HepG2 (cell line): ENCODE results near the gene PLXDC2. TPM values are rescaled to one million over a fixed set of nuclear protein-coding genes. Genes with fewer than 3 reads are reported as not detected.

Experiments
- ATAC-seq: fragments of 200-7000 bp; cut with Tn5 transposase; 3 replicates; pipeline ENCODE4 v1.9.1; 2020; ENCODE audit warnings: mild to moderate bottlenecking, moderate library complexity
- BruUV-seq: library from RNA; stranded (reverse); fragments of 400-500 nt; replicated peaks from 2 replicates; lab custom pipeline; 2021; lab: Mats Ljungman, UMichigan
- CTCF ChIA-PET: fragments of 300-600 bp; formaldehyde crosslinking; extraction: SDS; loops from one replicate; lab custom pipeline; 2021; ENCODE audit warnings: low total read pairs, inconsistent platforms, low intra/inter-chr PET ratio; lab: Yijun Ruan, JAX
- POLR2A ChIA-PET: fragments of 350-600 bp; sonication (Branson Sonifier 250); formaldehyde crosslinking; loops from one replicate; lab custom pipeline; 2020; ENCODE audit warnings: antibody characterized with exemption, inconsistent platforms; lab: Yijun Ruan, JAX
- DNase-seq: peaks from one replicate; pipeline ENCODE4 v3.0.0-alpha.2; 2015; ENCODE audit warnings: low spot score
- FAIRE-seq: peaks from 3 replicates; lab custom pipeline; 2011; peaks lifted over from hg19 to GRCh38; lab: Jason Lieb, UNC
- H2AFZ ChIP-seq: one replicate; pipeline ENCODE4 v1.6.1; 2011; ENCODE audit warnings: low read length, inconsistent platforms
- H3K27ac ChIP-seq: fragments of 300-600 bp; 3 replicates; pipeline ENCODE4 v1.8.0; 2011; ENCODE audit warnings: mixed run types, mild to moderate bottlenecking, mixed read lengths, low read length, inconsistent platforms; ENCODE audit not compliant: insufficient read depth; ENCODE audit errors: extremely low read length
- H3K27me3 ChIP-seq, 2 experiments: fragments of 200-600 bp in 1 of 2; 2 replicates in 1 of 2; 3 replicates in 1 of 2; pipeline versions ENCODE4 v1.6.0 to v1.8.0; 2011; ENCODE audit warnings: low read length in 2 of 2, mild to moderate bottlenecking in 2 of 2, moderate library complexity in 2 of 2, inconsistent platforms in 1 of 2; ENCODE audit not compliant: insufficient read depth in 2 of 2, control insufficient read depth in 1 of 2
- H3K36me3 ChIP-seq, 2 experiments: fragments of 200-600 bp in 1 of 2; replicated peaks in 1 of 2; 2 replicates in 1 of 2; 3 replicates in 1 of 2; pipeline versions ENCODE4 v1.5.1 to v1.8.0; 2011; ENCODE audit warnings: low read length in 2 of 2, inconsistent platforms in 1 of 2; ENCODE audit not compliant: insufficient read depth in 2 of 2, control insufficient read depth in 1 of 2
- H3K4me1 ChIP-seq: 2 replicates; pipeline ENCODE4 v1.5.1; 2012; ENCODE audit warnings: low read length, inconsistent platforms; ENCODE audit not compliant: insufficient read depth
- H3K4me2 ChIP-seq: 2 replicates; pipeline ENCODE4 v1.6.0; 2011; ENCODE audit warnings: low read depth, low read length, inconsistent platforms
- H3K4me3 ChIP-seq, 3 experiments: fragments of 200-600 bp in 1 of 3; sonication (generic), shearing (Covaris generic) in 1 of 3; replicated peaks in 1 of 3; 2 replicates each; pipeline ENCODE4 v1.5.1; 2011 to 2016; ENCODE audit warnings: low read length in 3 of 3, inconsistent platforms in 2 of 3, low read depth in 2 of 3, mild to moderate bottlenecking in 2 of 3, control low read depth in 1 of 3, mixed read lengths in 1 of 3; ENCODE audit not compliant: insufficient read depth in 1 of 3
- H3K79me2 ChIP-seq: one replicate; pipeline ENCODE4 v1.6.1; 2011; ENCODE audit warnings: low read length, inconsistent platforms; ENCODE audit not compliant: insufficient read depth
- H3K9ac ChIP-seq: 2 replicates; pipeline ENCODE4 v1.6.0; 2011; ENCODE audit warnings: mild to moderate bottlenecking, low read depth, low read length, inconsistent platforms; ENCODE audit not compliant: insufficient read depth
- H3K9me3 ChIP-seq: 2 replicates; pipeline ENCODE4 v1.5.1; 2012; ENCODE audit warnings: mild to moderate bottlenecking, low read length
- H4K20me1 ChIP-seq: 2 replicates; pipeline ENCODE4 v1.6.0; 2011; ENCODE audit warnings: inconsistent platforms, mild to moderate bottlenecking, low read length, moderate library complexity; ENCODE audit not compliant: insufficient read depth
- ARID3A ChIP-seq: IDR thresholded peaks from 2 replicates; pipeline ENCODE4 v1.6.1; 2012; ENCODE audit warnings: low read depth, low read length, improper control_type of control experiment
- CEBPB ChIP-seq: IDR thresholded peaks from 2 replicates; pipeline ENCODE4 v1.6.1; 2011; ENCODE audit warnings: low read depth, low read length, improper control_type of control experiment, borderline replicate concordance
- CTCF ChIP-seq: sonication (generic); formaldehyde crosslinking; IDR thresholded peaks from 2 replicates; pipeline ENCODE4 v1.5.0; 2020; ENCODE audit warnings: mild to moderate bottlenecking, missing genetic modification reagents, moderate library complexity
- HNF4A ChIP-seq: sonication (generic); formaldehyde crosslinking; IDR thresholded peaks from 2 replicates; pipeline ENCODE4 v1.4.0; 2020; ENCODE audit warnings: missing genetic modification reagents
- MIXL1 ChIP-seq: IDR thresholded peaks from 2 replicates; pipeline ENCODE4 v1.6.1; 2016
- MXD1 ChIP-seq: sonication (generic); formaldehyde crosslinking; IDR thresholded peaks from 2 replicates; pipeline ENCODE4 v1.4.0; 2020; ENCODE audit warnings: mild to moderate bottlenecking, missing genetic modification reagents
- RAD21 ChIP-seq: fragments of 450-650 bp; formaldehyde crosslinking; IDR thresholded peaks from 2 replicates; pipeline ENCODE4 v1.5.0; 2020; ENCODE audit warnings: mild to moderate bottlenecking
- SMC3 ChIP-seq: IDR thresholded peaks from 2 replicates; pipeline ENCODE4 v1.6.1; 2011; ENCODE audit warnings: low read length, improper control_type of control experiment
- SOX6 ChIP-seq, 2 experiments: fragments of 450-650 bp in 1 of 2; sonication (generic) in 1 of 2; formaldehyde crosslinking in 1 of 2; IDR thresholded peaks; 2 replicates each; pipeline versions ENCODE4 v1.4.0 to v1.6.1; 2017 to 2020; ENCODE audit warnings: antibody characterized with exemption in 1 of 2, mild to moderate bottlenecking in 1 of 2, missing genetic modification reagents in 1 of 2
- STAG1 ChIP-seq: sonication (generic); formaldehyde crosslinking; IDR thresholded peaks from 2 replicates; pipeline ENCODE4 v1.4.0; 2020; ENCODE audit warnings: missing genetic modification reagents
- TBX2 ChIP-seq: sonication (generic); formaldehyde crosslinking; IDR thresholded peaks from 2 replicates; pipeline ENCODE4 v1.5.0; 2020; ENCODE audit warnings: missing genetic modification reagents, mild to moderate bottlenecking, borderline replicate concordance
- ZFP62 ChIP-seq: sonication (generic); formaldehyde crosslinking; IDR thresholded peaks from 2 replicates; pipeline ENCODE4 v1.4.0; 2020; ENCODE audit warnings: missing genetic modification reagents
- ZNF10 ChIP-seq: sonication (generic); formaldehyde crosslinking; IDR thresholded peaks from 2 replicates; pipeline ENCODE4 v1.4.0; 2020; ENCODE audit warnings: mild to moderate bottlenecking, low read depth, missing genetic modification reagents, borderline replicate concordance
- ZNF282 ChIP-seq: fragments of 450-650 bp; IDR thresholded peaks from 2 replicates; pipeline ENCODE4 v1.6.1; 2018; ENCODE audit not compliant: partially characterized antibody
- ZNF326 ChIP-seq: sonication (generic); formaldehyde crosslinking; IDR thresholded peaks from 2 replicates; pipeline ENCODE4 v1.4.0; 2020; ENCODE audit warnings: missing genetic modification reagents, borderline replicate concordance
- ZNF598 ChIP-seq: sonication (generic); formaldehyde crosslinking; IDR thresholded peaks from 2 replicates; pipeline ENCODE4 v1.5.1; 2020; ENCODE audit warnings: mild to moderate bottlenecking, missing genetic modification reagents, borderline replicate concordance
- ZNF761 ChIP-seq: sonication (generic); formaldehyde crosslinking; conservative IDR thresholded peaks from 2 replicates; pipeline ENCODE4 v1.4.0; 2020; ENCODE audit warnings: mild to moderate bottlenecking, missing genetic modification reagents
- WGBS: methylation state at CpG from one replicate; pipeline ENCODE4 v1.1.6; 2017; ENCODE audit warnings: low lambda C conversion rate; 5-methylcytosine and 5-hydroxymethylcytosine counted together
- in situ Hi-C: cut with HindIII; loops from 2 replicates; pipeline ENCODE4 v1.10.0; 2017; ENCODE audit warnings: low pct_unique_long_range_greater_than_20kb; ENCODE audit not compliant: extremely low pct_ligation_motif_present
- intact Hi-C: fragments of 100-400 bp; cut with micrococcal nuclease; formaldehyde crosslinking; loops from one replicate; pipeline ENCODE4 v1.10.0; 2022; ENCODE audit not compliant: unreplicated experiment
- polyA plus RNA-seq, 8 experiments: library from polyadenylated mRNA; depleted of rRNA in 3 of 8; stranded (reverse) in 7 of 8; unstranded in 1 of 8; fragments of >200 nt; fragmentation: Illumina TruSeq in 4 of 8; extraction: Trizol in 4 of 8; gene quantifications; 2 replicates each; pipeline versions ENCODE4 v1.2.1 to v1.2.3, GENCODE V29; 2011 to 2016; ENCODE audit warnings: low read depth in 4 of 8, missing spikeins in 1 of 8, mixed read lengths in 1 of 8; ENCODE audit not compliant: insufficient read depth in 1 of 8
- total RNA-seq, 5 experiments: library from RNA; depleted of rRNA; stranded (reverse); fragments of >200 nt; fragmentation: Illumina TruSeq; extraction: Trizol; gene quantifications; 2 replicates each; pipeline ENCODE4 v1.2.3, GENCODE V29; 2016; ENCODE audit warnings: low read depth in 1 of 5

Gene PLXDC2
- total and polyA plus RNA-seq, 2 of the 13 experiments (the other 11 are each of a cell fraction or from before 2014, with no cell fraction given): 2.1 to 2.4 TPM

GRCh38 chr10:19819419-19820033, 3.3 kb downstream of the PLXDC2 start:
- H3K4me1 ChIP-seq: peaks cover 11% of the 10 kb centered on the region; the same call in 1 of the 2 replicates
- in situ Hi-C loops: no loop called here
- no peak for ATAC-seq
- BruUV-seq: no TSS peak
- peak; percentile 55 for DNase-seq
- FAIRE-seq: peak; percentile 34
- H3K9ac ChIP-seq: no peak overlapping the region
- ChIA-PET POLR2A (no interaction called here), CTCF (no interaction called here)
- H3K4me3 ChIP-seq: no peak overlapping the region
- TF ChIP-seq RAD21 (CRISPR knock-in tag) (peak; percentile 30; the same call in 1 of the 2 replicates), MIXL1 (CRISPR knock-in tag) (0 out of 2 replicates have a peak, but pooled peaks have one; percentile 15), SOX6 (IDR thresholded peaks at IDR 0.05) (no peak), SOX6 (CRISPR knock-in tag; IDR thresholded peaks at IDR 0.05) (no peak), CTCF (CRISPR knock-in tag) (peak; percentile 67), ARID3A (peak; percentile 89), ZNF761 (CRISPR knock-in tag) (no peak), ZNF326 (CRISPR knock-in tag) (no peak), TBX2 (CRISPR knock-in tag) (no peak), ZNF598 (CRISPR knock-in tag) (no peak), CEBPB (peak; percentile 17; the same call in 1 of the 2 replicates), ZNF282 (no peak), ZFP62 (CRISPR knock-in tag) (no peak), STAG1 (CRISPR knock-in tag) (peak; percentile 57), HNF4A (CRISPR knock-in tag) (no peak), MXD1 (CRISPR knock-in tag) (no peak), SMC3 (peak; percentile 76), ZNF10 (CRISPR knock-in tag) (no peak)
- no peaks in the 10 kb centered on the region for H3K9me3 ChIP-seq
- no peaks in the 10 kb centered on the region for H3K79me2 ChIP-seq
- no peak overlapping the region for H2AFZ ChIP-seq
- intact Hi-C loops: loop anchor here (5.0 kb wide), 1 partner anchor 948 kb away; no protein-coding TSS in a partner anchor
- no peak overlapping the region for H3K4me2 ChIP-seq
- peaks cover 3% of the 10 kb centered on the region; the same call in 1 of the 2 replicates for H4K20me1 ChIP-seq
- 6% methylated on average over 2 of the region's 2 CpGs for WGBS
- no peaks in the 10 kb centered on the region for H3K36me3 ChIP-seq
- no peak overlapping the region for H3K27ac ChIP-seq
- H3K27me3 ChIP-seq: peaks cover 3 to 22% of the 10 kb centered on the region in 2 experiments; a peak in 3 of 5 replicates
